ENCODE measurements around the gene CCL24. TPM values are rescaled to one million over a fixed set of nuclear protein-coding genes. Genes with fewer than 3 reads are reported as not detected.

CCL24 gene
- 1 to 10 TPM in 2 of 4 donors, not detected in 2; 2.2 to 9.3 TPM for total RNA-seq

GRCh38 chr7:75813781-75814236, at the start of gene CCL24:
Gene CCL24 (minus strand): TSS chr7:75813806. CDS start chr7:75813715, 91 bp downstream.
- no peak for TF ChIP-seq CTCF (IDR thresholded peaks at IDR 0.05; ENCODE audit: low read depth)

GRCh38 chr7:75861636-75862035, 48.0 kb upstream of the CCL24 start:
- TF ChIP-seq CTCF (IDR thresholded peaks at IDR 0.05; ENCODE audit: low read depth) = no peak

- no peak for TF ChIP-seq CTCF (IDR thresholded peaks at IDR 0.05; ENCODE audit: low read depth)
These were observed 44.8 kb upstream of the CCL24 start for GRCh38 chr7:75858410-75858809.

GRCh38 chr7:75856536-75856935, 42.9 kb upstream of the CCL24 start:
- TF ChIP-seq CTCF (IDR thresholded peaks at IDR 0.05; ENCODE audit: low read depth) = no peak

GRCh38 chr7:75854233-75854632, 40.6 kb upstream of the CCL24 start:
- TF ChIP-seq CTCF (IDR thresholded peaks at IDR 0.05; ENCODE audit: low read depth) = no peak

- TF ChIP-seq CTCF (IDR thresholded peaks at IDR 0.05; ENCODE audit: low read depth) = no peak
These were observed 36.6 kb upstream of the CCL24 start for GRCh38 chr7:75850235-75850634.

GRCh38 chr7:75849573-75849972, 36.0 kb upstream of the CCL24 start:
- TF ChIP-seq CTCF (IDR thresholded peaks at IDR 0.05; ENCODE audit: low read depth) = no peak
